Ecto neural progenitor cell (in vitro differentiated cells): ENCODE results near the gene SLC9A5.
A peak's percentile ranks its signal among the peaks of the same experiment; 100 is the strongest.

Experiments used
- DNase-seq: peaks from one replicate; pipeline ENCODE4 v3.0.0-alpha.2; 2018; ENCODE audit warnings: low spot score

Gene SLC9A5

GRCh38 chr16:67256701-67257230 is 8.0 kb downstream of the SLC9A5 start:
- DNase-seq, result no peak

GRCh38 chr16:67257486-67258160 is 8.8 kb downstream of the SLC9A5 start:
- no peak for DNase-seq

- no peak for DNase-seq
Observed at GRCh38 chr16:67258161-67258835, 9.5 kb downstream of the SLC9A5 start.

- DNase-seq, result no peak
Observed at GRCh38 chr16:67259705-67260104, 10.9 kb downstream of the SLC9A5 start.

GRCh38 chr16:67260426-67261063 is 11.8 kb downstream of the SLC9A5 start:
- no peak for DNase-seq

GRCh38 chr16:67263201-67263600 is 14.4 kb downstream of the SLC9A5 start:
- DNase-seq, result no peak

GRCh38 chr16:67264277-67264676 is 15.5 kb downstream of the SLC9A5 start:
- DNase-seq, result no peak

- no peak for DNase-seq
Observed at GRCh38 chr16:67264866-67265265, 16.1 kb downstream of the SLC9A5 start.

GRCh38 chr16:67265834-67266233 is 17.1 kb downstream of the SLC9A5 start:
- DNase-seq, result no peak

GRCh38 chr16:67268136-67268579 is 19.4 kb downstream of the SLC9A5 start:
- no peak for DNase-seq

- no peak for DNase-seq
Observed at GRCh38 chr16:67269766-67270165, 21.0 kb downstream of the SLC9A5 start.

GRCh38 chr16:67270931-67271338 is 22.2 kb downstream of the SLC9A5 start:
- DNase-seq, result no peak

- DNase-seq, result no peak
Observed at GRCh38 chr16:67271446-67271845, 22.7 kb downstream of the SLC9A5 start.

GRCh38 chr16:67275321-67275720 is 26.5 kb downstream of the SLC9A5 start:
- no peak for DNase-seq

GRCh38 chr16:67277294-67277998 is 28.7 kb downstream of the SLC9A5 start:
- no peak for DNase-seq

GRCh38 chr16:67277999-67278772 is 29.4 kb downstream of the SLC9A5 start:
- no peak for DNase-seq

GRCh38 chr16:67278773-67279295 is 30.1 kb downstream of the SLC9A5 start:
- no peak for DNase-seq

GRCh38 chr16:67279296-67280089 is 30.7 kb downstream of the SLC9A5 start, which contains the start of gene PLEKHG4:
TSS of gene PLEKHG4 (plus strand) at chr16:67279532. CDS start at chr16:67280045, 513 bp downstream.
- DNase-seq, result peak; percentile 82

- DNase-seq, result no peak
Observed at GRCh38 chr16:67280090-67281015, 31.6 kb downstream of the SLC9A5 start.
